Measurements from ENCODE around the gene APEX1.

APEX1 gene

GRCh38 chr14:20454516-20455354, at the start of gene APEX1, which contains the start of gene OSGEP:
APEX1 (plus strand) TSS chr14:20455226; CDS start chr14:20455646, 420 bp downstream.
OSGEP (minus strand) TSS chr14:20454812; CDS start chr14:20454683, 129 bp downstream.
- peak; percentile 98 for DNase-seq

- DNase-seq, result no peak
These were observed 45.8 kb upstream of the APEX1 start for GRCh38 chr14:20409226-20409625.

- DNase-seq, result no peak
These were observed 42.6 kb upstream of the APEX1 start for GRCh38 chr14:20412411-20412810.

GRCh38 chr14:20412876-20413743, 41.9 kb upstream of the APEX1 start, which contains the start of gene TEP1:
TEP1 (minus strand) TSS chr14:20413501; CDS start chr14:20408439, 5,062 bp downstream.
- peak; percentile 73 for DNase-seq

- no peak for DNase-seq
These were observed 41.3 kb upstream of the APEX1 start for GRCh38 chr14:20413744-20414082.

- DNase-seq, result peak; percentile 25
These were observed 39.2 kb upstream of the APEX1 start for GRCh38 chr14:20415782-20416206.

- DNase-seq, result no peak
These were observed 38.8 kb upstream of the APEX1 start for GRCh38 chr14:20416223-20416622.

GRCh38 chr14:20417250-20418186, 37.5 kb upstream of the APEX1 start:
- no peak for DNase-seq

GRCh38 chr14:20418501-20418909, 36.5 kb upstream of the APEX1 start:
- DNase-seq, result no peak

GRCh38 chr14:20419419-20419818, 35.6 kb upstream of the APEX1 start:
- DNase-seq, result no peak

- DNase-seq, result no peak
These were observed 33.8 kb upstream of the APEX1 start for GRCh38 chr14:20421267-20421666.

- no peak for DNase-seq
These were observed 32.1 kb upstream of the APEX1 start for GRCh38 chr14:20422886-20423285.

- DNase-seq, result no peak
These were observed 30.2 kb upstream of the APEX1 start for GRCh38 chr14:20424851-20425250.

GRCh38 chr14:20427231-20428009, 27.6 kb upstream of the APEX1 start:
- no peak for DNase-seq

GRCh38 chr14:20428010-20428365, 27.0 kb upstream of the APEX1 start:
- DNase-seq, result no peak

GRCh38 chr14:20428802-20429201, 26.2 kb upstream of the APEX1 start:
- no peak for DNase-seq

GRCh38 chr14:20429801-20430669, 25.0 kb upstream of the APEX1 start:
- DNase-seq, result no peak

- no peak for DNase-seq
These were observed 20.1 kb upstream of the APEX1 start for GRCh38 chr14:20434701-20435581.

- no peak for DNase-seq
These were observed 19.3 kb upstream of the APEX1 start, which contains the start of gene KLHL33 for GRCh38 chr14:20435582-20436362. KLHL33 (minus strand) TSS chr14:20436166; CDS start chr14:20435811, 355 bp downstream.

Measured in activated naive CD4-positive, alpha-beta T cell treated with anti-CD3 and anti-CD28 coated beads, Interleukin-2, amount 50 U/mL, for 16 hours (primary cell).